ENCODE data around the gene SPIN1.

Gene SPIN1

DNA sequence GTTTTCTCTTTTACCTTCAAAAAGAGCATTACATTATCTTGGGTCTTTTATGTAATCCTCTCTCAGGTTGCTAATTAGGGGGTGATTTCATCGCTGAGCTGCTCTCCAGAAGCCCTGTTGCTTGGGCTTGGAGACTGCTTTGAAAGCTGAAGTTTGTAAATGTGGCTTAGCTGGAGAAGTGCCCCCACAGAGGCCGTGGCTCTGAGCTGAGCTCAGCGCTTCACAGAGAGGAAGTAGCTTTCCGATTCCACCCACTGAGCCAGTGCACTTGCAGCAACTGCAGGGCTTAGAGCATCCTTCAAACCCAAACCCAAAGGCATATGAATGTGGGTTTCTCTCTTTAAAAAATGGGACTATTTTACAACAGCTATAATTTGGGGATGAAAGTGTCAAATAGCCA, 133.1 kb downstream of the SPIN1 start:
- Histone ChIP-seq H3K27me3 (ENCODE audit: control insufficient read depth, insufficient read depth, low read length) (no peaks in the 10 kb centered on the region), H3K27ac (ENCODE audit: low read depth, low read length) (no peak overlapping the region), H3K9ac (ENCODE audit: low read length) (no peak overlapping the region), H3K36me3 (ENCODE audit: control insufficient read depth, insufficient read depth, low read length) (no peaks in the 10 kb centered on the region), H3K4me3 (ENCODE audit: low read depth, low read length) (no peak overlapping the region), H3K9me3 (ENCODE audit: control insufficient read depth, insufficient read depth, low read depth, low read length) (no peaks in the 10 kb centered on the region), H3K4me1 (ENCODE audit: control insufficient read depth, insufficient read depth, low read length) (peaks cover 24% of the 10 kb centered on the region)

DNA sequence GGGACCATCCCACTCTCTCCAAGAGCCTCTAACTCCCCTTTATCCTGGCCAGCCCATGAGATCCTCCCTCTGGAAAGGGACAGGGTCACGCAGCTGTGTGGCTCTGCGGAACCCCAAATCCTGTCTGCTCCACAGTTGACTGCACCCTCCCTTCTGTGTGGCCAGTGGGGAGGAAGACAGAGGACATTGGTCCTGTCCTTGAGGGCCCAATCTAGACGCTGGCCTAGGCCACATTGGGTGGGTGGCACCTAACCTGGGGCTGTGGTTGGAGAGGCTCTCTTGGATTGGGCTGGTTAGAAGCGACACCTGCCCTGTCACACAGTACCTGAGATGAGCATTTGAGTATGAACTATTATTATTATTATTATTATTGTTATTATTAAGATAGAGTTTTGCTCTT, 134.1 kb downstream of the SPIN1 start:
- no peak overlapping the region for H3K9ac ChIP-seq (ENCODE audit: low read length)
- no peak overlapping the region for H3K27ac ChIP-seq (ENCODE audit: low read depth, low read length)
- H3K9me3 ChIP-seq (ENCODE audit: control insufficient read depth, insufficient read depth, low read depth, low read length) = no peaks in the 10 kb centered on the region
- H3K36me3 ChIP-seq (ENCODE audit: control insufficient read depth, insufficient read depth, low read length) = no peaks in the 10 kb centered on the region
- H3K27me3 ChIP-seq (ENCODE audit: control insufficient read depth, insufficient read depth, low read length) = no peaks in the 10 kb centered on the region
- H3K4me1 ChIP-seq (ENCODE audit: control insufficient read depth, insufficient read depth, low read length) = peaks cover 24% of the 10 kb centered on the region
- no peak overlapping the region for H3K4me3 ChIP-seq (ENCODE audit: low read depth, low read length)

DNA sequence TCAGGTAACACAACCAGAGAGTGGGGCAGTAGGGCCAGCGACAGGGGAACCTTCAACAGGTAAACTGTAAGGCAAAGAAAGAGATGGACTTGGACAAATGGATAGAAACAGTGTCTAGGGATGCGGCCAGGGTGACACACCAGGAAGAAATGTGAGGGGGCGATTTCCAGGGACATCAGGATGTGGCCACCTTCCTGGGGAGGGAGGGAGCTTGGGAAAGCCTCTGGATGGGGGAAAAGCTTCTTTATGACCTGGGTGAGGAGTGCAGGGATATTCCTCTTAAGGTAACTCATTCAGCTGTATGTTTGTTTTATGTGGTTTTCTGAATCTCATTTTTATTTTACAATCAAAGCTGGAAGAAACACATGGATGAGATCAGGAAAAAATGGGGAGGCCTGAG, 134.8 kb downstream of the SPIN1 start:
- peaks cover 24% of the 10 kb centered on the region for H3K4me1 ChIP-seq (ENCODE audit: control insufficient read depth, insufficient read depth, low read length)

DNA sequence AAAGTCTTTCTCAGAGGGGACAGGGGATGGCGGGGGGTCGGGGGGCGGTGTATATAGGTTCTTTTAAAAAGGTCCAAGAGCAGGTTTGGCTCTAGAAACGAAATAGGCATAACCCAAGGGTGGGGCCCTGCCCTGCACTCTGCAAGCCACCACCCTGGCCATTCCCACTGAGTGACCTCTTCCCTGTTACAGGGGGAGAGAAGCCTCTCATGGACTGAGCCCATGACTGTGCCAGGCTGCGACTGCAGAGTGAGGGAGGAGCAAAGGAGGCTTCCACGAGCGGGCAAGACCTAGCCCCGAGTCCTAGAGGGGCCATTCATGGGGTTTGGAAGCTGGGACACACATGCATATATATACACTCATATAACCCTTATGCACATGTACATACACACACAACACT, 136.7 kb downstream of the SPIN1 start:
- Histone ChIP-seq H3K9ac (ENCODE audit: low read length) (no peak overlapping the region), H3K4me3 (ENCODE audit: low read depth, low read length) (no peak overlapping the region), H3K27me3 (ENCODE audit: control insufficient read depth, insufficient read depth, low read length) (no peaks in the 10 kb centered on the region), H3K4me1 (ENCODE audit: control insufficient read depth, insufficient read depth, low read length) (peaks cover 29% of the 10 kb centered on the region), H3K9me3 (ENCODE audit: control insufficient read depth, insufficient read depth, low read depth, low read length) (no peaks in the 10 kb centered on the region), H3K27ac (ENCODE audit: low read depth, low read length) (no peak overlapping the region), H3K36me3 (ENCODE audit: control insufficient read depth, insufficient read depth, low read length) (no peaks in the 10 kb centered on the region)

More for the DNA sequence above, 134.8 kb downstream of the SPIN1 start:
- Histone ChIP-seq H3K27ac (ENCODE audit: low read depth, low read length) (no peak overlapping the region), H3K27me3 (ENCODE audit: control insufficient read depth, insufficient read depth, low read length) (no peaks in the 10 kb centered on the region), H3K4me3 (ENCODE audit: low read depth, low read length) (no peak overlapping the region), H3K9me3 (ENCODE audit: control insufficient read depth, insufficient read depth, low read depth, low read length) (no peaks in the 10 kb centered on the region), H3K36me3 (ENCODE audit: control insufficient read depth, insufficient read depth, low read length) (no peaks in the 10 kb centered on the region), H3K9ac (ENCODE audit: low read length) (no peak overlapping the region)

GRCh38 chr9:88527618-88528017, 139.4 kb downstream of the SPIN1 start:
- Histone ChIP-seq H3K4me1 (ENCODE audit: control insufficient read depth, insufficient read depth, low read length) (peaks cover 28% of the 10 kb centered on the region), H3K4me3 (ENCODE audit: low read depth, low read length) (no peak overlapping the region), H3K9me3 (ENCODE audit: control insufficient read depth, insufficient read depth, low read depth, low read length) (no peaks in the 10 kb centered on the region), H3K36me3 (ENCODE audit: control insufficient read depth, insufficient read depth, low read length) (no peaks in the 10 kb centered on the region), H3K27ac (ENCODE audit: low read depth, low read length) (no peak overlapping the region), H3K27me3 (ENCODE audit: control insufficient read depth, insufficient read depth, low read length) (no peaks in the 10 kb centered on the region), H3K9ac (ENCODE audit: low read length) (no peak overlapping the region)

Measured in HUES6 (cell line).